ENCODE data around the gene HSPA14.

DNA sequence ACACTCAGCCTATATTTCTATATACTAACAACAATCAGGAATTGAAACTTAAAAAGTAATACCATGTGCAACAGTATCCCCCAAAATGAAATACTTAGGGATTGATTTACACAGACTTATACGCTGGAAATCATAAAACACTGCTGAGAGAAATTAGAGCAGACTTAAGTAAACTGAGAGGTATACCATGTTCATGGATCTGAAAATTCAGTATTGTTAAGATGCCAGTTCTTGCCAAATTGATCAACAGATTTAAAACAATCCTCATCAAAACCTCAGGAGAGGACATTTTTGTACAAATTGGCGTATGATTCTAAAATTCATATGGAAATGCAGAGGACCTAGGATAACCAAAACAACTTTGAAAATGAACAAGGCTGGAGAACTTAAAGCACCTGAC, 78.5 kb downstream of the HSPA14 start:
- TF ChIP-seq EZH2 (IDR thresholded peaks at IDR 0.05; ENCODE audit: low read depth, low read length, severe bottlenecking) (no peak), SIN3A (conservative IDR thresholded peaks at IDR 0.05 in 1 of 2, IDR thresholded peaks at IDR 0.05 in 1 of 2; ENCODE audit: low read depth in 1 of 2, low read length in 2 of 2) (no peak)
- TF ChIP-seq, protein P1, sequence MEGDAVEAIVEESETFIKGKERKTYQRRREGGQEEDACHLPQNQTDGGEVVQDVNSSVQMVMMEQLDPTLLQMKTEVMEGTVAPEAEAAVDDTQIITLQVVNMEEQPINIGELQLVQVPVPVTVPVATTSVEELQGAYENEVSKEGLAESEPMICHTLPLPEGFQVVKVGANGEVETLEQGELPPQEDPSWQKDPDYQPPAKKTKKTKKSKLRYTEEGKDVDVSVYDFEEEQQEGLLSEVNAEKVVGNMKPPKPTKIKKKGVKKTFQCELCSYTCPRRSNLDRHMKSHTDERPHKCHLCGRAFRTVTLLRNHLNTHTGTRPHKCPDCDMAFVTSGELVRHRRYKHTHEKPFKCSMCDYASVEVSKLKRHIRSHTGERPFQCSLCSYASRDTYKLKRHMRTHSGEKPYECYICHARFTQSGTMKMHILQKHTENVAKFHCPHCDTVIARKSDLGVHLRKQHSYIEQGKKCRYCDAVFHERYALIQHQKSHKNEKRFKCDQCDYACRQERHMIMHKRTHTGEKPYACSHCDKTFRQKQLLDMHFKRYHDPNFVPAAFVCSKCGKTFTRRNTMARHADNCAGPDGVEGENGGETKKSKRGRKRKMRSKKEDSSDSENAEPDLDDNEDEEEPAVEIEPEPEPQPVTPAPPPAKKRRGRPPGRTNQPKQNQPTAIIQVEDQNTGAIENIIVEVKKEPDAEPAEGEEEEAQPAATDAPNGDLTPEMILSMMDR (IDR thresholded peaks at IDR 0.05; ENCODE audit: control extremely low read depth in 1 of 3, insufficient read depth in 1 of 3, low read depth in 1 of 3, low read length in 3 of 3), result no peak
- TF ChIP-seq, protein P2, sequence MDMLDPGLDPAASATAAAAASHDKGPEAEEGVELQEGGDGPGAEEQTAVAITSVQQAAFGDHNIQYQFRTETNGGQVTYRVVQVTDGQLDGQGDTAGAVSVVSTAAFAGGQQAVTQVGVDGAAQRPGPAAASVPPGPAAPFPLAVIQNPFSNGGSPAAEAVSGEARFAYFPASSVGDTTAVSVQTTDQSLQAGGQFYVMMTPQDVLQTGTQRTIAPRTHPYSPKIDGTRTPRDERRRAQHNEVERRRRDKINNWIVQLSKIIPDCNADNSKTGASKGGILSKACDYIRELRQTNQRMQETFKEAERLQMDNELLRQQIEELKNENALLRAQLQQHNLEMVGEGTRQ (IDR thresholded peaks at IDR 0.05; ENCODE audit: low read length), result no peak

Measured in H1 (cell line).